GM19397 (cell line): ENCODE measurements around the gene BCDIN3D.
"Not testable (repeated sequence)": the region's sequence is repeated elsewhere in the genome, so short reads cannot be mapped to it uniquely, and the experiment has no call there.

Experiments used
- ATAC-seq: cut with Tn5 transposase; IDR thresholded peaks from one replicate; pipeline ENCODE4 v1.9.1; 2021; ENCODE audit warnings: mild to moderate bottlenecking, moderate library complexity; ENCODE audit not compliant: unreplicated experiment

BCDIN3D gene

GRCh38 chr12:49877066-49877465 lies 34.2 kb upstream of the BCDIN3D start:
- no peak for ATAC-seq

GRCh38 chr12:49876070-49876469 lies 33.2 kb upstream of the BCDIN3D start:
- no peak for ATAC-seq

GRCh38 chr12:49875115-49875720 lies 32.3 kb upstream of the BCDIN3D start:
- no peak for ATAC-seq

GRCh38 chr12:49874142-49874897 lies 31.4 kb upstream of the BCDIN3D start:
- no peak for ATAC-seq

- no peak for ATAC-seq
Measured at GRCh38 chr12:49873361-49873934, 30.5 kb upstream of the BCDIN3D start.

GRCh38 chr12:49872781-49873181 lies 29.9 kb upstream of the BCDIN3D start:
- ATAC-seq, result no peak

- ATAC-seq, result no peak
Measured at GRCh38 chr12:49872381-49872780, 29.5 kb upstream of the BCDIN3D start.

- not testable (repeated sequence) for ATAC-seq
Measured at GRCh38 chr12:49871811-49872251, 28.9 kb upstream of the BCDIN3D start.

- no peak for ATAC-seq
Measured at GRCh38 chr12:49871263-49871561, 28.3 kb upstream of the BCDIN3D start.

GRCh38 chr12:49870501-49871262 lies 27.8 kb upstream of the BCDIN3D start:
- ATAC-seq, result no peak

- no peak for ATAC-seq
Measured at GRCh38 chr12:49869816-49870500, 27.1 kb upstream of the BCDIN3D start.

- no peak for ATAC-seq
Measured at GRCh38 chr12:49868952-49869815, 26.3 kb upstream of the BCDIN3D start.

- no peak for ATAC-seq
Measured at GRCh38 chr12:49868449-49868848, 25.5 kb upstream of the BCDIN3D start.

GRCh38 chr12:49867570-49868341 lies 24.9 kb upstream of the BCDIN3D start:
- no peak for ATAC-seq

GRCh38 chr12:49866859-49867569 lies 24.1 kb upstream of the BCDIN3D start:
- ATAC-seq, result no peak

GRCh38 chr12:49865782-49866135 lies 22.9 kb upstream of the BCDIN3D start:
- no peak for ATAC-seq

- ATAC-seq, result no peak
Measured at GRCh38 chr12:49865109-49865781, 22.3 kb upstream of the BCDIN3D start.

- ATAC-seq, result no peak
Measured at GRCh38 chr12:49864798-49865090, 21.8 kb upstream of the BCDIN3D start.
